Measurements from ENCODE around the gene CARNS1. TPM values are rescaled to one million over a fixed set of nuclear protein-coding genes. Genes with fewer than 3 reads are reported as not detected.

CARNS1 gene
- total RNA-seq, 1 donor from 2014 or later: 0.29 TPM

GRCh38 chr11:67470337-67471002 is 55.0 kb downstream of the CARNS1 start:
- DNase-seq (ENCODE audit: low spot score, unreplicated experiment): no peak
- H3K4me1 Mint-ChIP-seq (ENCODE audit: low read depth): peaks cover 9% of the 10 kb centered on the region
- peak overlapping the region; percentile 17 for H3K4me3 Mint-ChIP-seq (ENCODE audit: low read depth)
- no peak overlapping the region for H3K27ac Mint-ChIP-seq
- peaks cover 2% of the 10 kb centered on the region for H3K27me3 Mint-ChIP-seq
- H3K9me3 Mint-ChIP-seq (ENCODE audit: low read depth): no peaks in the 10 kb centered on the region
- H3K36me3 Mint-ChIP-seq (ENCODE audit: insufficient read depth): no peaks in the 10 kb centered on the region
- TF ChIP-seq CTCF (IDR thresholded peaks at IDR 0.05; ENCODE audit: unreplicated experiment): no peak

GRCh38 chr11:67472882-67473281 is 57.4 kb downstream of the CARNS1 start:
- no peak for DNase-seq (ENCODE audit: low spot score, unreplicated experiment)
- Mint-ChIP-seq H3K4me1 (ENCODE audit: low read depth) (peaks cover 3% of the 10 kb centered on the region), H3K36me3 (ENCODE audit: insufficient read depth) (no peaks in the 10 kb centered on the region), H3K9me3 (ENCODE audit: low read depth) (peaks cover 7% of the 10 kb centered on the region), H3K27me3 (peaks cover 2% of the 10 kb centered on the region), H3K4me3 (ENCODE audit: low read depth) (no peak overlapping the region), H3K27ac (no peak overlapping the region)
- no peak for TF ChIP-seq CTCF (IDR thresholded peaks at IDR 0.05; ENCODE audit: unreplicated experiment)

Other genes with a start within 250 kb of the CARNS1 start
- gene GRK2, start 149.2 kb upstream of the CARNS1 start, total RNA-seq: 52.9 and 53.0 TPM in 2 replicates
- gene ANKRD13D, start 126.4 kb upstream of the CARNS1 start, total RNA-seq: 74.9 and 76.0 TPM in 2 replicates
- gene SSH3, start 112.1 kb upstream of the CARNS1 start, total RNA-seq: 48.9 and 56.9 TPM in 2 replicates
- 19.8 and 21.1 TPM in 2 replicates for gene POLD4, start 62.1 kb upstream of the CARNS1 start, total RNA-seq
- 5.4 and 6.9 TPM in 2 replicates for gene CLCF1, start 42.1 kb upstream of the CARNS1 start, total RNA-seq
- gene RAD9A, start 23.7 kb upstream of the CARNS1 start, total RNA-seq: 39.0 and 49.1 TPM in 2 replicates
- gene PPP1CA, start 13.8 kb upstream of the CARNS1 start, total RNA-seq: 140 and 145 TPM in 2 replicates
- gene TBC1D10C, start 11.6 kb upstream of the CARNS1 start, total RNA-seq: 0.24 TPM in 1 of 2 replicates, not detected in the other
- gene RPS6KB2, start 12.8 kb downstream of the CARNS1 start, total RNA-seq: 51.7 and 53.8 TPM in 2 replicates
- 0.73 and 2.3 TPM in 2 replicates for gene PTPRCAP, start 22.0 kb downstream of the CARNS1 start, total RNA-seq
- 86.7 and 90.5 TPM in 2 replicates for gene CORO1B, start 27.8 kb downstream of the CARNS1 start, total RNA-seq
- gene GPR152, start 37.1 kb downstream of the CARNS1 start, total RNA-seq: not detected in 2 replicates
- 0.18 TPM in 1 of 2 replicates, not detected in the other for gene CABP4, start 39.7 kb downstream of the CARNS1 start, total RNA-seq
- 63.3 and 68.6 TPM in 2 replicates for gene TMEM134, start 53.6 kb downstream of the CARNS1 start, total RNA-seq
- gene AIP, start 67.3 kb downstream of the CARNS1 start, total RNA-seq: 39.2 and 39.5 TPM in 2 replicates
- 67.9 and 76.3 TPM in 2 replicates for gene PITPNM1, start 89.7 kb downstream of the CARNS1 start, total RNA-seq
- 35.0 and 35.7 TPM in 2 replicates for gene CDK2AP2, start 92.5 kb downstream of the CARNS1 start, total RNA-seq
- not detected in 2 replicates for gene CABP2, start 107.8 kb downstream of the CARNS1 start, total RNA-seq
- gene GSTP1, start 168.1 kb downstream of the CARNS1 start, total RNA-seq: 978 and 982 TPM in 2 replicates
- gene NDUFV1, start 191.3 kb downstream of the CARNS1 start, total RNA-seq: 137 and 150 TPM in 2 replicates
- 5.1 and 6.3 TPM in 2 replicates for gene NUDT8, start 214.3 kb downstream of the CARNS1 start, total RNA-seq
- not detected in 2 replicates for gene TBX10, start 224.1 kb downstream of the CARNS1 start, total RNA-seq
- gene ACY3, start 235.1 kb downstream of the CARNS1 start, total RNA-seq: 3.0 and 3.4 TPM in 2 replicates